Measurements from ENCODE around the gene RALGPS1. TPM values are rescaled to one million over a fixed set of nuclear protein-coding genes. Genes with fewer than 3 reads are reported as not detected.

The RALGPS1 gene
- total and polyA plus RNA-seq, 7 donors = 6.6 to 18.6 (median 11.4) TPM

GRCh38 chr9:127055745-127056402 lies 141.3 kb downstream of the RALGPS1 start:
- Histone ChIP-seq H3K4me1 (peaks cover 0 to 47% (median 37%) of the 10 kb centered on the region in 4 donors), H3K27me3 (no peaks in the 10 kb centered on the region), H3K4me3 (no peak overlapping the region), H3K27ac (no peak overlapping the region), H3K36me3 (no peaks in the 10 kb centered on the region), H3K9me3 (no peaks in the 10 kb centered on the region)
- TF ChIP-seq CTCF (IDR thresholded peaks at IDR 0.05) (no peak), POLR2AphosphoS5 (IDR thresholded peaks at IDR 0.05) (no peak), POLR2A (IDR thresholded peaks at IDR 0.05) (no peak), EP300 (IDR thresholded peaks at IDR 0.05) (no peak)
- no peak for DNase-seq
- intact Hi-C loops (cut with DNase I) = no loop called here

GRCh38 chr9:127056446-127056845 lies 141.9 kb downstream of the RALGPS1 start:
- H3K27me3 ChIP-seq = no peaks in the 10 kb centered on the region
- no peaks in the 10 kb centered on the region for H3K9me3 ChIP-seq
- peaks cover 0 to 42% (median 34%) of the 10 kb centered on the region in 4 donors for H3K4me1 ChIP-seq
- no peak overlapping the region for H3K4me3 ChIP-seq
- DNase-seq = no peak
- TF ChIP-seq POLR2A (IDR thresholded peaks at IDR 0.05) (no peak), CTCF (IDR thresholded peaks at IDR 0.05) (no peak), EP300 (IDR thresholded peaks at IDR 0.05) (no peak), POLR2AphosphoS5 (IDR thresholded peaks at IDR 0.05) (no peak)
- intact Hi-C loops (cut with DNase I) = no loop called here
- 88 to 94% methylated on average over 3 of the region's 3 CpGs for WGBS, 2 donors
- no peak overlapping the region for H3K27ac ChIP-seq
- H3K36me3 ChIP-seq = no peaks in the 10 kb centered on the region

- H3K4me3 ChIP-seq = no peak overlapping the region
- WGBS, 2 donors = 84 to 90% methylated on average over 7 of the region's 7 CpGs
- H3K9me3 ChIP-seq = no peaks in the 10 kb centered on the region
- no peaks in the 10 kb centered on the region for H3K27me3 ChIP-seq
- no peak for TF ChIP-seq POLR2A (IDR thresholded peaks at IDR 0.05)
- TF ChIP-seq CTCF (IDR thresholded peaks at IDR 0.05) = no peak
- no peak for TF ChIP-seq POLR2AphosphoS5 (IDR thresholded peaks at IDR 0.05)
- no peak for TF ChIP-seq EP300 (IDR thresholded peaks at IDR 0.05)
- no peak for DNase-seq
- H3K27ac ChIP-seq = no peak overlapping the region
- peaks cover 0 to 25% (median 23%) of the 10 kb centered on the region in 4 donors for H3K4me1 ChIP-seq
- H3K36me3 ChIP-seq = no peaks in the 10 kb centered on the region
- intact Hi-C loops (cut with DNase I) = no loop called here
Measured at GRCh38 chr9:127058011-127058644, 143.5 kb downstream of the RALGPS1 start.

DNA sequence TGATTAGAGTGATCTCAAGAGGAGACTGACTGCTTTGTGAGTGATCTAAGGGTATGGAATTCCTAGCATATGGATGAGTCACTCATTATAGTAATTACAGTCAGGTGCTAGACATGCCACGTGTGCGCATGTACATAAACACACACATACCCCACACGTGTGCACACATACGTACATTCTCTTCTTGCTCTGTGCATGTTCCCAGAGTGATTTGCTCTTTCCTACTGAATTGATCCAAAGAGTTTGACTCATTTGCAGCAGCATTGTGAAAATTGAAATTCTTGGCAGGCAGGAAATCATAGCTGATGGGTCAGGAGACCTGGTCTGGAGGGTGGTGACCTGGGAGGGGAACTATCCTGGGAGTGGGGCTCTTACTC lies 144.1 kb downstream of the RALGPS1 start:
- WGBS, 2 donors = 86 to 88% methylated on average over 4 of the region's 4 CpGs
- intact Hi-C loops (cut with DNase I) = no loop called here
- no peak for DNase-seq
- Histone ChIP-seq H3K27ac (no peak overlapping the region), H3K9me3 (no peaks in the 10 kb centered on the region), H3K4me1 (peaks cover 0 to 20% (median 18%) of the 10 kb centered on the region in 4 donors), H3K36me3 (no peaks in the 10 kb centered on the region), H3K4me3 (no peak overlapping the region), H3K27me3 (no peaks in the 10 kb centered on the region)
- TF ChIP-seq POLR2A (IDR thresholded peaks at IDR 0.05) (no peak), EP300 (IDR thresholded peaks at IDR 0.05) (no peak), CTCF (IDR thresholded peaks at IDR 0.05) (no peak), POLR2AphosphoS5 (IDR thresholded peaks at IDR 0.05) (no peak)

Data from sigmoid colon (tissue), 7 donors.